Body of pancreas (tissue), 4 donors: Measurements from ENCODE around the gene CLOCK. TPM values are rescaled to one million over a fixed set of nuclear protein-coding genes. Genes with fewer than 3 reads are reported as not detected.

ENCODE experiments used
- ATAC-seq: fragments of 150-250 bp; one replicate; pipeline ENCODE4 v1.9.1; 2016
- DNase-seq, 4 donors: peaks; one replicate each; pipeline ENCODE4 v3.0.0-alpha.2; 2019
- H3K27ac ChIP-seq, 4 donors: fragments of 200-600 bp; sonication (generic); 1 replicate in 3 of 4; 2 replicates in 1 of 4; pipeline versions ENCODE4 v1.5.1 to v1.6.1; 2016 to 2019; ENCODE audit warnings: mild to moderate bottlenecking in 1 of 4, mixed read lengths in 1 of 4, moderate library complexity in 1 of 4
- H3K27me3 ChIP-seq, 2 donors: fragments of 200-600 bp; sonication (generic); one replicate each; pipeline ENCODE4 v1.6.0; 2016; ENCODE audit warnings: mild to moderate bottlenecking in 1 of 2
- H3K36me3 ChIP-seq, 2 donors: fragments of 200-600 bp; sonication (generic); replicated peaks in 1 of 2; 2 replicates each; pipeline ENCODE4 v1.5.1; 2016; ENCODE audit warnings: low read depth in 2 of 2; ENCODE audit not compliant: insufficient read depth in 1 of 2
- H3K4me1 ChIP-seq: fragments of 200-600 bp; sonication (generic); one replicate; pipeline ENCODE4 v1.6.0; 2016
- H3K4me3 ChIP-seq, 2 donors: fragments of 200-600 bp; sonication (generic); 1 replicate in 1 of 2; 2 replicates in 1 of 2; pipeline ENCODE4 v1.5.1; 2016 to 2019
- H3K9me3 ChIP-seq, 3 donors: fragments of 200-600 bp; sonication (generic); 1 replicate in 2 of 3; 2 replicates in 1 of 3; pipeline ENCODE4 v1.5.1; 2016
- POLR2A ChIP-seq, 3 donors: fragments of 450-650 bp; IDR thresholded peaks; one replicate each; pipeline ENCODE4 v1.6.1; 2016; ENCODE audit warnings: antibody characterized with exemption in 3 of 3, mild to moderate bottlenecking in 2 of 3
- WGBS, 2 donors: methylation state at CpG; one replicate each; pipeline ENCODE4 v1.1.5; 2017; 5-methylcytosine and 5-hydroxymethylcytosine counted together
- intact Hi-C: fragments of 100-400 bp; cut with DNase I; formaldehyde crosslinking; loops from one replicate; pipeline ENCODE4 v1.15.1; 2023
- total RNA-seq, 2 donors: library from RNA; depleted of rRNA; stranded (reverse); fragments of >200 nt; gene quantifications; one replicate each; pipeline ENCODE4 v1.1.0, GENCODE V29; 2016
- TF ChIP-seq, protein P1 (sequence below), 7 experiments: fragments of 450-650 bp in 4 of 7; fragments of 200-600 bp in 3 of 7; sonication (generic) in 3 of 7; IDR thresholded peaks; one replicate each; pipeline ENCODE4 v1.5.1; 2016 to 2019; ENCODE audit warnings: antibody characterized with exemption in 7 of 7

Gene CLOCK
- total RNA-seq, 2 donors from 2014 or later: 6.3 to 13.7 TPM

GRCh38 chr4:55498051-55498450 lies 48.7 kb downstream of the CLOCK start:
- no peaks in the 10 kb centered on the region for H3K9me3 ChIP-seq
- intact Hi-C loops: no loop called here
- 73 to 76% methylated on average over 3 of the region's 3 CpGs for WGBS, 2 donors
- no peak for ATAC-seq
- H3K4me3 ChIP-seq: no peak overlapping the region
- DNase-seq: no peak
- no peak overlapping the region for H3K27ac ChIP-seq
- no peaks in the 10 kb centered on the region for H3K36me3 ChIP-seq
- H3K4me1 ChIP-seq: no peaks in the 10 kb centered on the region
- no peaks in the 10 kb centered on the region for H3K27me3 ChIP-seq
- no peak for TF ChIP-seq POLR2A (IDR thresholded peaks at IDR 0.05)
- TF ChIP-seq, protein P1, sequence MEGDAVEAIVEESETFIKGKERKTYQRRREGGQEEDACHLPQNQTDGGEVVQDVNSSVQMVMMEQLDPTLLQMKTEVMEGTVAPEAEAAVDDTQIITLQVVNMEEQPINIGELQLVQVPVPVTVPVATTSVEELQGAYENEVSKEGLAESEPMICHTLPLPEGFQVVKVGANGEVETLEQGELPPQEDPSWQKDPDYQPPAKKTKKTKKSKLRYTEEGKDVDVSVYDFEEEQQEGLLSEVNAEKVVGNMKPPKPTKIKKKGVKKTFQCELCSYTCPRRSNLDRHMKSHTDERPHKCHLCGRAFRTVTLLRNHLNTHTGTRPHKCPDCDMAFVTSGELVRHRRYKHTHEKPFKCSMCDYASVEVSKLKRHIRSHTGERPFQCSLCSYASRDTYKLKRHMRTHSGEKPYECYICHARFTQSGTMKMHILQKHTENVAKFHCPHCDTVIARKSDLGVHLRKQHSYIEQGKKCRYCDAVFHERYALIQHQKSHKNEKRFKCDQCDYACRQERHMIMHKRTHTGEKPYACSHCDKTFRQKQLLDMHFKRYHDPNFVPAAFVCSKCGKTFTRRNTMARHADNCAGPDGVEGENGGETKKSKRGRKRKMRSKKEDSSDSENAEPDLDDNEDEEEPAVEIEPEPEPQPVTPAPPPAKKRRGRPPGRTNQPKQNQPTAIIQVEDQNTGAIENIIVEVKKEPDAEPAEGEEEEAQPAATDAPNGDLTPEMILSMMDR (IDR thresholded peaks at IDR 0.05): no peak

- no peak for DNase-seq
- ATAC-seq: no peak
- no peak overlapping the region for H3K4me3 ChIP-seq
- peaks cover 0 to 2% of the 10 kb centered on the region in 2 donors for H3K36me3 ChIP-seq
- H3K27ac ChIP-seq: no peak overlapping the region
- 64 to 70% methylated on average over 1 of the region's 1 CpG for WGBS, 2 donors
- no peaks in the 10 kb centered on the region for H3K27me3 ChIP-seq
- no peak for TF ChIP-seq POLR2A (IDR thresholded peaks at IDR 0.05)
- TF ChIP-seq, protein P1 (IDR thresholded peaks at IDR 0.05): no peak
- intact Hi-C loops: no loop called here
- no peaks in the 10 kb centered on the region for H3K4me1 ChIP-seq
- H3K9me3 ChIP-seq: no peaks in the 10 kb centered on the region
Observed at GRCh38 chr4:55491486-55491885, 55.2 kb downstream of the CLOCK start.

DNA sequence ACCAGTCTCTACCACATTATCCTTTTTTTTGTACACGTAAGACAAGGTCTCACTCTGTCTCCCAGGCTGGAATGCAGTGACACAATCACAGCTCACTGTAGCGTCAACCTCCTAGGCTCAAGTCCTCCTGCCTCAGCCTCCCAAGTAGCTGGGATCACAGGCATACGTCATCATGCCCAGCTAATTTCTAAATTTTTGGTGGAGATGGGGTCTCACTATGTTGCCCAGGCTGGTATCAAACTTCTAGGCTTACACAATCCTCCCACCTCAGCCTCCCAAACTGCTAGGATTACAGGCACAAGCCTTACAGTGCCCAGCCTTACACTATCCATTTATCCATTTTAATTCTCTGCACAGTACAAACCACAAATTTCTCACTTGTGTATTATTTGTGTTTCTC lies 58.0 kb downstream of the CLOCK start:
- intact Hi-C loops: no loop called here
- ATAC-seq: no peak

GRCh38 chr4:55485821-55486220 lies 60.9 kb downstream of the CLOCK start:
- Histone ChIP-seq H3K27ac (no peak overlapping the region), H3K36me3 (peaks cover 0 to 2% of the 10 kb centered on the region in 2 donors), H3K27me3 (no peaks in the 10 kb centered on the region), H3K4me3 (no peak overlapping the region), H3K4me1 (no peaks in the 10 kb centered on the region), H3K9me3 (no peaks in the 10 kb centered on the region)
- ATAC-seq (no peak), DNase-seq (no peak)
- 97 to 100% methylated on average over 1 of the region's 1 CpG for WGBS, 2 donors
- intact Hi-C loops: no loop called here
- TF ChIP-seq, protein P1 (IDR thresholded peaks at IDR 0.05): no peak
- no peak for TF ChIP-seq POLR2A (IDR thresholded peaks at IDR 0.05)

More for the DNA sequence above, 58.0 kb downstream of the CLOCK start:
- no peak for DNase-seq
- 92 to 97% methylated on average over 3 of the region's 3 CpGs for WGBS, 2 donors
- H3K4me3 ChIP-seq: no peak overlapping the region
- H3K36me3 ChIP-seq: peaks cover 0 to 2% of the 10 kb centered on the region in 2 donors
- H3K4me1 ChIP-seq: no peaks in the 10 kb centered on the region
- H3K9me3 ChIP-seq: no peaks in the 10 kb centered on the region
- no peak for TF ChIP-seq POLR2A (IDR thresholded peaks at IDR 0.05)
- TF ChIP-seq, protein P1 (IDR thresholded peaks at IDR 0.05): no peak
- H3K27ac ChIP-seq: no peak overlapping the region
- H3K27me3 ChIP-seq: no peaks in the 10 kb centered on the region

GRCh38 chr4:55483315-55483714 lies 63.4 kb downstream of the CLOCK start:
- Histone ChIP-seq H3K36me3 (no peaks in the 10 kb centered on the region), H3K4me3 (no peak overlapping the region), H3K4me1 (no peaks in the 10 kb centered on the region), H3K27me3 (no peaks in the 10 kb centered on the region), H3K27ac (no peak overlapping the region), H3K9me3 (no peaks in the 10 kb centered on the region)
- ATAC-seq (no peak), DNase-seq (no peak)
- 82 to 87% methylated on average over 5 of the region's 5 CpGs for WGBS, 2 donors
- no peak for TF ChIP-seq POLR2A (IDR thresholded peaks at IDR 0.05)
- TF ChIP-seq, protein P1 (IDR thresholded peaks at IDR 0.05): no peak
- intact Hi-C loops: no loop called here
